Mononuclear cell (primary cell): ENCODE measurements around the gene CDX2. TPM values are rescaled to one million over a fixed set of nuclear protein-coding genes. Genes with fewer than 3 reads are reported as not detected.
"Not testable (repeated sequence)": the region's sequence is repeated elsewhere in the genome, so short reads cannot be mapped to it uniquely, and the experiment has no call there.

ENCODE experiments used
- H3K27me3 ChIP-seq: 2 replicates; pipeline ENCODE4 v1.6.0; 2011; ENCODE audit warnings: low read length, control low read depth; ENCODE audit not compliant: insufficient read depth
- H3K4me1 ChIP-seq: 2 replicates; pipeline ENCODE4 v1.5.1; 2011; ENCODE audit warnings: mild to moderate bottlenecking, low read length, control low read depth; ENCODE audit not compliant: insufficient read depth
- H3K4me3 ChIP-seq: 2 replicates; pipeline ENCODE4 v1.5.1; 2011; ENCODE audit warnings: mild to moderate bottlenecking, low read length, moderate library complexity
- H3K9me3 ChIP-seq: 2 replicates; pipeline ENCODE4 v1.5.1; 2011; ENCODE audit warnings: low read depth, mild to moderate bottlenecking, control low read depth, low read length
- total RNA-seq: library from RNA; depleted of rRNA; stranded (reverse); fragments of >200 nt; gene quantifications from one replicate; pipeline ENCODE4 v1.2.3, GENCODE V29; 2012

CDX2 gene
- total RNA-seq, 1 donor: not detected

GRCh38 chr13:27971776-27972477, 2.8 kb upstream of the CDX2 start:
- Histone ChIP-seq H3K9me3 (no peaks in the 10 kb centered on the region), H3K27me3 (peaks cover 99% of the 10 kb centered on the region), H3K4me3 (no peak overlapping the region), H3K4me1 (peaks cover 11% of the 10 kb centered on the region)

- peaks cover 15% of the 10 kb centered on the region for H3K4me1 ChIP-seq
- H3K9me3 ChIP-seq: no peaks in the 10 kb centered on the region
- H3K27me3 ChIP-seq: peaks cover 99% of the 10 kb centered on the region
- no peak overlapping the region for H3K4me3 ChIP-seq
Measured at GRCh38 chr13:27971236-27971645, 2.1 kb upstream of the CDX2 start.

GRCh38 chr13:27970382-27971235, 1.5 kb upstream of the CDX2 start:
- Histone ChIP-seq H3K27me3 (peaks cover 99% of the 10 kb centered on the region), H3K9me3 (no peaks in the 10 kb centered on the region), H3K4me3 (no peak overlapping the region), H3K4me1 (peaks cover 13% of the 10 kb centered on the region)

- Histone ChIP-seq H3K27me3 (peaks cover 99% of the 10 kb centered on the region), H3K9me3 (no peaks in the 10 kb centered on the region), H3K4me1 (peaks cover 12% of the 10 kb centered on the region)
Measured at GRCh38 chr13:27969866-27970229, 733 bp upstream of the CDX2 start.

GRCh38 chr13:27968316-27969081, 616 bp downstream of the CDX2 start:
- no peak overlapping the region for H3K4me3 ChIP-seq
- peaks cover 98% of the 10 kb centered on the region for H3K27me3 ChIP-seq
- H3K9me3 ChIP-seq: no peaks in the 10 kb centered on the region
- H3K4me1 ChIP-seq: peaks cover 12% of the 10 kb centered on the region

More at GRCh38 chr13:27969866-27970229, 733 bp upstream of the CDX2 start:
- no peak overlapping the region for H3K4me3 ChIP-seq

- Histone ChIP-seq H3K27me3 (peaks cover 98% of the 10 kb centered on the region), H3K4me1 (peaks cover 12% of the 10 kb centered on the region), H3K4me3 (no peak overlapping the region), H3K9me3 (no peaks in the 10 kb centered on the region)
Measured at GRCh38 chr13:27967736-27968315, 1.3 kb downstream of the CDX2 start.

- Histone ChIP-seq H3K9me3 (no peaks in the 10 kb centered on the region), H3K27me3 (peaks cover 98% of the 10 kb centered on the region)
Measured at GRCh38 chr13:27967203-27967735, 1.8 kb downstream of the CDX2 start.

GRCh38 chr13:27966641-27967202, 2.4 kb downstream of the CDX2 start:
- Histone ChIP-seq H3K4me1 (peaks cover 12% of the 10 kb centered on the region), H3K4me3 (no peak overlapping the region), H3K9me3 (no peaks in the 10 kb centered on the region), H3K27me3 (peaks cover 98% of the 10 kb centered on the region)

More at GRCh38 chr13:27967203-27967735, 1.8 kb downstream of the CDX2 start:
- Histone ChIP-seq H3K4me1 (peaks cover 12% of the 10 kb centered on the region), H3K4me3 (no peak overlapping the region)

- Histone ChIP-seq H3K9me3 (no peaks in the 10 kb centered on the region), H3K27me3 (peaks cover 98% of the 10 kb centered on the region), H3K4me1 (peaks cover 17% of the 10 kb centered on the region)
Measured at GRCh38 chr13:27965740-27966640, 3.1 kb downstream of the CDX2 start.

GRCh38 chr13:27965343-27965739, 3.8 kb downstream of the CDX2 start:
- peaks cover 23% of the 10 kb centered on the region for H3K4me1 ChIP-seq
- no peaks in the 10 kb centered on the region for H3K9me3 ChIP-seq
- H3K4me3 ChIP-seq: no peak overlapping the region
- H3K27me3 ChIP-seq: peaks cover 96% of the 10 kb centered on the region

More at GRCh38 chr13:27965740-27966640, 3.1 kb downstream of the CDX2 start:
- H3K4me3 ChIP-seq: no peak overlapping the region

- peaks cover 96% of the 10 kb centered on the region for H3K27me3 ChIP-seq
- H3K4me1 ChIP-seq: peaks cover 28% of the 10 kb centered on the region
- H3K9me3 ChIP-seq: no peaks in the 10 kb centered on the region
- no peak overlapping the region for H3K4me3 ChIP-seq
Measured at GRCh38 chr13:27964741-27965323, 4.3 kb downstream of the CDX2 start.

GRCh38 chr13:27964206-27964605, 4.9 kb downstream of the CDX2 start:
- not testable (repeated sequence) for H3K4me3 ChIP-seq, H3K9me3 ChIP-seq
- peaks cover 97% of the 10 kb centered on the region for H3K27me3 ChIP-seq
- H3K4me1 ChIP-seq: peaks cover 28% of the 10 kb centered on the region

- Histone ChIP-seq H3K27me3 (peaks cover 97% of the 10 kb centered on the region), H3K4me3 (no peak overlapping the region), H3K4me1 (peaks cover 27% of the 10 kb centered on the region), H3K9me3 (no peaks in the 10 kb centered on the region)
Measured at GRCh38 chr13:27963491-27963890, 5.6 kb downstream of the CDX2 start.
